K562 (cell line): ENCODE data around the gene NEUROD2. TPM values are rescaled to one million over a fixed set of nuclear protein-coding genes. Genes with fewer than 3 reads are reported as not detected.

ENCODE experiments used
- AFF4 ChIP-seq: sonication (generic); formaldehyde crosslinking; IDR thresholded peaks from 2 replicates; pipeline ENCODE4 v1.8.0; 2023; ENCODE audit warnings: mild to moderate bottlenecking, missing genetic modification reagents
- EGR1 ChIP-seq: fragments of 450-650 bp; conservative IDR thresholded peaks from 2 replicates; pipeline ENCODE4 v1.6.1; 2017; ENCODE audit warnings: mild to moderate bottlenecking
- ELF2 ChIP-seq: fragments of 250-450 bp; sonication (Bioruptor Pico); IDR thresholded peaks from 2 replicates; pipeline ENCODE4 v1.5.0; 2021; ENCODE audit warnings: mild to moderate bottlenecking
- HEY1 ChIP-seq: fragments of 250-450 bp; sonication (Bioruptor Pico); IDR thresholded peaks from 2 replicates; pipeline ENCODE4 v1.5.0; 2020; ENCODE audit warnings: mild to moderate bottlenecking, moderate library complexity, borderline replicate concordance
- RAD21 ChIP-seq, 2 experiments: fragments of 250-450 bp in 1 of 2; fragments of 450-650 bp in 1 of 2; sonication (Bioruptor Pico) in 1 of 2; formaldehyde crosslinking in 1 of 2; IDR thresholded peaks in 1 of 2; conservative IDR thresholded peaks in 1 of 2; 2 replicates each; pipeline versions ENCODE4 v1.4.0 to v1.8.0; 2020 to 2022; ENCODE audit warnings: mild to moderate bottlenecking in 2 of 2, moderate library complexity in 1 of 2
- SMC3 ChIP-seq: conservative IDR thresholded peaks from 2 replicates; pipeline ENCODE4 v1.6.1; 2011; ENCODE audit warnings: low read depth, low read length, improper control_type of control experiment; ENCODE audit not compliant: insufficient read depth
- SP1 ChIP-seq: sonication (generic); formaldehyde crosslinking; IDR thresholded peaks from 2 replicates; pipeline ENCODE4 v1.8.1; 2022; ENCODE audit warnings: mild to moderate bottlenecking, missing genetic modification reagents
- SP2 ChIP-seq: IDR thresholded peaks from 2 replicates; pipeline ENCODE4 v1.6.1; 2011; ENCODE audit warnings: mild to moderate bottlenecking, low read depth, low read length, moderate library complexity; ENCODE audit not compliant: poor library complexity, severe bottlenecking; ENCODE audit errors: extremely low read depth
- TFAM ChIP-seq: fragments of 250-450 bp; sonication (Bioruptor Pico); conservative IDR thresholded peaks from 2 replicates; pipeline ENCODE4 v1.5.0; 2021; ENCODE audit warnings: mild to moderate bottlenecking, moderate library complexity
- YBX1 ChIP-seq: fragments of 450-650 bp; IDR thresholded peaks from 2 replicates; pipeline ENCODE4 v1.7.1; 2016; ENCODE audit warnings: mild to moderate bottlenecking
- ZBTB1 ChIP-seq: sonication (generic); formaldehyde crosslinking; IDR thresholded peaks from 2 replicates; pipeline ENCODE4 v1.8.1; 2023; ENCODE audit warnings: missing genetic modification reagents, low read depth, mild to moderate bottlenecking, borderline replicate concordance
- ZBTB43 ChIP-seq: sonication (generic); formaldehyde crosslinking; IDR thresholded peaks from 2 replicates; pipeline ENCODE4 v1.8.0; 2023; ENCODE audit warnings: mild to moderate bottlenecking, missing genetic modification reagents
- ZBTB9 ChIP-seq: fragments of 450-650 bp; formaldehyde crosslinking; IDR thresholded peaks from 2 replicates; pipeline ENCODE4 v1.4.0; 2020; ENCODE audit warnings: mild to moderate bottlenecking, moderate library complexity
- ZMIZ1 ChIP-seq, 2 experiments: fragments of 150-350 bp in 1 of 2; IDR thresholded peaks; 2 replicates each; pipeline ENCODE4 v1.6.1; 2012 to 2016; ENCODE audit warnings: low read depth in 2 of 2, low read length in 2 of 2, mild to moderate bottlenecking in 1 of 2, moderate library complexity in 1 of 2
- ZNF140 ChIP-seq: fragments of 250-450 bp; sonication (Bioruptor Pico); IDR thresholded peaks from 2 replicates; pipeline ENCODE4 v1.8.0; 2021; ENCODE audit warnings: moderate library complexity, mild to moderate bottlenecking, inconsistent platforms
- ZNF217 ChIP-seq: sonication (generic); formaldehyde crosslinking; IDR thresholded peaks from 2 replicates; pipeline ENCODE4 v1.8.0; 2022; ENCODE audit warnings: mild to moderate bottlenecking, missing genetic modification reagents
- ZNF445 ChIP-seq: fragments of 250-450 bp; sonication (Bioruptor Pico); IDR thresholded peaks from 2 replicates; pipeline ENCODE4 v1.4.0; 2020; ENCODE audit warnings: low read depth, mild to moderate bottlenecking, moderate library complexity
- ZNF764 ChIP-seq: fragments of 250-450 bp; sonication (Bioruptor Pico); IDR thresholded peaks from 2 replicates; pipeline ENCODE4 v1.4.0; 2020; ENCODE audit warnings: low read depth, mild to moderate bottlenecking, moderate library complexity
- polyA plus RNA-seq, 8 experiments: library from polyadenylated mRNA; depleted of rRNA in 4 of 8; stranded (reverse) in 5 of 8; unstranded in 3 of 8; fragments of >200 nt; fragmentation: Nextera tagmentation in 2 of 8; fragmentation: Illumina TruSeq in 1 of 8; extraction: Ambion mirVana in 2 of 8; extraction: Trizol in 1 of 8; gene quantifications; 2 replicates each; pipeline versions ENCODE4 v1.2.1 to v1.2.3, GENCODE V29; 2011 to 2014; ENCODE audit warnings: inconsistent platforms in 1 of 8, missing spikeins in 1 of 8
- total RNA-seq, 7 experiments: library from RNA; depleted of rRNA in 6 of 7; stranded (reverse); fragments of >200 nt in 6 of 7; fragmentation: Illumina TruSeq in 2 of 7; extraction: Trizol in 2 of 7; gene quantifications; 2 replicates each; pipeline versions ENCODE4 v1.2.1 to v1.2.3, GENCODE V29; 2011 to 2021; ENCODE audit warnings: low replicate concordance in 1 of 7

Gene NEUROD2
- total and polyA plus RNA-seq, 9 of the 15 experiments (the other 6 are each of a cell fraction or from before 2014, with no cell fraction given) = not detected

GRCh38 chr17:39650121-39650579 is 42.4 kb upstream of the NEUROD2 start (continued):
- TF ChIP-seq ZMIZ1 (IDR thresholded peaks at IDR 0.05; ENCODE audit: low read depth in 2 of 2, low read length in 2 of 2) (no peak), ZNF140 (CRISPR knock-in tag) (no peak), ZNF445 (no peak), YBX1 (no peak), ZNF764 (CRISPR knock-in tag) (no peak), ELF2 (no peak), SP2 (no peak), EGR1 (no peak), ZBTB1 (CRISPR knock-in tag) (no peak), ZBTB43 (no peak), ZNF217 (CRISPR knock-in tag) (no peak), SP1 (CRISPR knock-in tag) (no peak), AFF4 (CRISPR knock-in tag) (no peak), SMC3 (no peak), TFAM (CRISPR knock-in tag) (no peak), RAD21 (CRISPR knock-in tag; conservative IDR thresholded peaks at IDR 0.05 in 1 of 2, IDR thresholded peaks at IDR 0.05 in 1 of 2) (no peak), ZBTB9 (0 out of 2 replicates have a peak, but pooled peaks have one; percentile 51), HEY1 (CRISPR knock-in tag) (no peak)
